HEK293T (cell line): Measurements from ENCODE around the gene LGR5.

ENCODE experiments used
- BHLHE40 ChIP-seq: fragments of 450-650 bp; IDR thresholded peaks from 2 replicates; pipeline ENCODE4 v1.6.1; 2016; ENCODE audit warnings: mild to moderate bottlenecking, moderate library complexity, borderline replicate concordance
- FOXK2 ChIP-seq: fragments of 450-650 bp; IDR thresholded peaks from 2 replicates; pipeline ENCODE4 v1.6.1; 2016; ENCODE audit warnings: mild to moderate bottlenecking
- TARDBP ChIP-seq: fragments of 450-650 bp; IDR thresholded peaks from 2 replicates; pipeline ENCODE4 v1.6.1; 2016

GRCh38 chr12:71460318-71460717 lies 20.7 kb downstream of the LGR5 start:
- TF ChIP-seq BHLHE40 (no peak), TARDBP (no peak), FOXK2 (no peak)
